ENCODE results near the gene PPIF. TPM values are rescaled to one million over a fixed set of nuclear protein-coding genes. Genes with fewer than 3 reads are reported as not detected.

Gene PPIF
- total RNA-seq, 1 donor from 2014 or later, result 27.1 TPM

DNA sequence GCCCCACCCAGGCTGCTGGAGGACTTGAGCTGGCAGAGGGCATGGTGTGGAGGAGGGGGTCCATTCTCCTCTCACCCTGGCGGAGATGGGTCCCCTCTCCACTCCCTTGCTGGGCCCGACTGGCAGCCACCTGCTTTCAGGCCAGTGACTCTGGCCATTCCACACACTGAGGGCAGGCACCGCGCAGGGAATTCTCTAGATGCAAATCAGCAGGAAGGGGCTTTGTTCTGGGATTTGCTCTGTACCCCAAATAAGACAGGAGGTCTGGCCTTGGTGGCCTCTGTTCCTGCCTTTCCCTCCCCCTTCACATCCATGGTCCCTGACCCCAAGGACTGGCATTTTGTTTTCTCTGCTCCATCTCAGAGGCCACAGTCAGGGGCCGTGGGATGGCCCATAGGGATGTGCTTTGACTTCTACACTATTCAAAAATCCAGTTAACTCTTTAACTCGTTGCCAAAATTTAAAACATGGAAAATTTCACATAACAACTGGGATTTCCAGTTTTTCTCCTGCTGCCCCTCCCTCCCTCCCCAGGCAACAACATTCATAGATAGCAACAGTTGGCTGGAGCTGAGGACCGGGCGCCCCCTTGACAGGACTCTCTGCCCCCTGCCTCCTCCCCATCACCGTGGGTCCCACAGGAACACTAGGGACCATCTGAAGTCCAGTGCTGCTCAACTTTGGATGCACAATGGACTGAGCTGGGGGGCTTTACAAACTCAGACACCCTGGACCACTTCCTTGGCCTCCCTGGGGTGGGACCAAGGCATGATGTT is 33.9 kb downstream of the PPIF start:
- Histone ChIP-seq H3K36me3 (no peaks in the 10 kb centered on the region), H3K27me3 (no peaks in the 10 kb centered on the region), H3K9me3 (ENCODE audit: low read depth) (no peaks in the 10 kb centered on the region), H3K79me2 (ENCODE audit: low read depth) (no peaks in the 10 kb centered on the region), H4K20me1 (ENCODE audit: low read depth) (no peaks in the 10 kb centered on the region), H3K9ac (no peak overlapping the region), H3K27ac (no peak overlapping the region), H3K4me2 (no peak overlapping the region), H3F3A (ENCODE audit: low read depth) (peaks cover 3% of the 10 kb centered on the region), H2AFZ (replicated peaks) (no peak overlapping the region), H3K4me1 (no peaks in the 10 kb centered on the region), H3K4me3 (no peak overlapping the region)
- TF ChIP-seq EZH2 (IDR thresholded peaks at IDR 0.05) (no peak), EZH2phosphoT487 (IDR thresholded peaks at IDR 0.05) (no peak)
- TF ChIP-seq, protein P1, sequence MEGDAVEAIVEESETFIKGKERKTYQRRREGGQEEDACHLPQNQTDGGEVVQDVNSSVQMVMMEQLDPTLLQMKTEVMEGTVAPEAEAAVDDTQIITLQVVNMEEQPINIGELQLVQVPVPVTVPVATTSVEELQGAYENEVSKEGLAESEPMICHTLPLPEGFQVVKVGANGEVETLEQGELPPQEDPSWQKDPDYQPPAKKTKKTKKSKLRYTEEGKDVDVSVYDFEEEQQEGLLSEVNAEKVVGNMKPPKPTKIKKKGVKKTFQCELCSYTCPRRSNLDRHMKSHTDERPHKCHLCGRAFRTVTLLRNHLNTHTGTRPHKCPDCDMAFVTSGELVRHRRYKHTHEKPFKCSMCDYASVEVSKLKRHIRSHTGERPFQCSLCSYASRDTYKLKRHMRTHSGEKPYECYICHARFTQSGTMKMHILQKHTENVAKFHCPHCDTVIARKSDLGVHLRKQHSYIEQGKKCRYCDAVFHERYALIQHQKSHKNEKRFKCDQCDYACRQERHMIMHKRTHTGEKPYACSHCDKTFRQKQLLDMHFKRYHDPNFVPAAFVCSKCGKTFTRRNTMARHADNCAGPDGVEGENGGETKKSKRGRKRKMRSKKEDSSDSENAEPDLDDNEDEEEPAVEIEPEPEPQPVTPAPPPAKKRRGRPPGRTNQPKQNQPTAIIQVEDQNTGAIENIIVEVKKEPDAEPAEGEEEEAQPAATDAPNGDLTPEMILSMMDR (IDR thresholded peaks at IDR 0.05), result no peak
- no peaks in the 10 kb centered on the region for H3K36me3 Mint-ChIP-seq
- H3K4me3 Mint-ChIP-seq, result no peak overlapping the region
- H3K27me3 Mint-ChIP-seq (ENCODE audit: insufficient read depth, low read depth), result peaks cover 4% of the 10 kb centered on the region
- DNase-seq (ENCODE audit: low spot score), result no peak
- no peak overlapping the region for H3K27ac Mint-ChIP-seq
- no peaks in the 10 kb centered on the region for H3K9me3 Mint-ChIP-seq
- H3K4me1 Mint-ChIP-seq, result peaks cover 13% of the 10 kb centered on the region

DNA sequence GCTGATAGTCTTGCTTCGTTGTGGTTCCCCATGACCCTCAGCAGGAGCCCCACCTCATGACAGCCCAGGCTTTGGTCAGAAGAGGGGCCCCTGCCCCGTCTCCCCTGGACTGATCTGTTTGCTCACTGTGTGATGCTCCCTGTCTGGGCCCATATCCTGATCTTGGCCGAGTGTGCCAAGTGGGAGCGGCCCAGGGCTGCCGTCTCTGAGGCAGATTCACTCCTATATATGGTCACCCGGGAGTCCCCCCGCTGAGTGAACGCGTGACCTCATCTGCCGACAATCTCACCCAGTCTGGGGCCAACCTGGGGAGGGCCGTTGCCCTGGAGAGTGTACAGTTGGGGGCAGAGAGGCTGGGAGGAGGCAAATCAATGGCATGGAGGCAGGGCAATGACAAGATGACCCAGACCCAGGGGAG is 34.5 kb downstream of the PPIF start:
- no peaks in the 10 kb centered on the region for H3K4me1 ChIP-seq
- no peaks in the 10 kb centered on the region for H3K79me2 ChIP-seq (ENCODE audit: low read depth)
- H3K4me2 ChIP-seq, result no peak overlapping the region
- TF ChIP-seq EZH2 (IDR thresholded peaks at IDR 0.05) (no peak), EZH2phosphoT487 (IDR thresholded peaks at IDR 0.05) (no peak)
- TF ChIP-seq, protein P1 (IDR thresholded peaks at IDR 0.05), result no peak
- H3K27me3 Mint-ChIP-seq (ENCODE audit: insufficient read depth, low read depth), result peaks cover 4% of the 10 kb centered on the region
- H3K4me1 Mint-ChIP-seq, result peaks cover 13% of the 10 kb centered on the region
- no peak overlapping the region for H3K27ac Mint-ChIP-seq
- DNase-seq (ENCODE audit: low spot score), result no peak
- peaks cover 3% of the 10 kb centered on the region for H3F3A ChIP-seq (ENCODE audit: low read depth)
- no peaks in the 10 kb centered on the region for H3K9me3 ChIP-seq (ENCODE audit: low read depth)
- no peaks in the 10 kb centered on the region for H4K20me1 ChIP-seq (ENCODE audit: low read depth)
- no peak overlapping the region for H3K4me3 Mint-ChIP-seq
- no peaks in the 10 kb centered on the region for H3K36me3 ChIP-seq
- no peaks in the 10 kb centered on the region for H3K27me3 ChIP-seq
- no peaks in the 10 kb centered on the region for H3K9me3 Mint-ChIP-seq
- H3K36me3 Mint-ChIP-seq, result no peaks in the 10 kb centered on the region
- H2AFZ ChIP-seq (replicated peaks), result no peak overlapping the region
- no peak overlapping the region for H3K4me3 ChIP-seq
- no peak overlapping the region for H3K9ac ChIP-seq
- no peak overlapping the region for H3K27ac ChIP-seq

DNA sequence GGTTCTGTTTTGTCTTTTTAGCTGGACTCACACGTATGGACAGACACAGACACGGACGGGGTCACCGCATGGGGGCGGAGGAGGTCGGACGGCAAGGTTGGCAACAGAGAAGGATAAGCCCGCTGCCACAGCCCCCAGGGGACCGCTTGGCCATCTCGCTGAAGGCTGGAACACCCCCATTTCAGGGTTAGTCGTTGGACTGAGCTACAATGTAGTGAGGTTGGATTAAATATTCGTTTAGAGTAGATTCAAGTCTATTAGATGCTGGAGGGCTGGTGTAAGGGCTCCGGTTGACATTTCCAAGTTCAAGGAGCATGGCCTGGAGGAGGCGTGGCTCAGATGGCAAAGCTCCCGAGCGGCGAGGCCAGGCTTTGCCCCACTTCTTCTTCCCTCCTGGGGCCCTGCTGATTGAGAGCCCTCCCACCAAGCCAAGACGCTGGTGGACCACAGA is 35.2 kb downstream of the PPIF start:
- Histone ChIP-seq H3K9me3 (ENCODE audit: low read depth) (no peaks in the 10 kb centered on the region), H3K9ac (no peak overlapping the region), H3F3A (ENCODE audit: low read depth) (peaks cover 2% of the 10 kb centered on the region), H3K27me3 (no peaks in the 10 kb centered on the region), H3K79me2 (ENCODE audit: low read depth) (no peaks in the 10 kb centered on the region), H3K4me2 (no peak overlapping the region), H3K36me3 (no peaks in the 10 kb centered on the region), H3K4me1 (no peaks in the 10 kb centered on the region), H3K4me3 (no peak overlapping the region), H3K27ac (no peak overlapping the region), H4K20me1 (ENCODE audit: low read depth) (no peaks in the 10 kb centered on the region), H2AFZ (replicated peaks) (no peak overlapping the region)
- Mint-ChIP-seq H3K27me3 (ENCODE audit: insufficient read depth, low read depth) (peaks cover 4% of the 10 kb centered on the region), H3K36me3 (no peaks in the 10 kb centered on the region), H3K9me3 (no peaks in the 10 kb centered on the region), H3K4me3 (no peak overlapping the region), H3K27ac (no peak overlapping the region), H3K4me1 (peaks cover 13% of the 10 kb centered on the region)
- DNase-seq (ENCODE audit: low spot score), result no peak
- no peak for TF ChIP-seq EZH2 (IDR thresholded peaks at IDR 0.05)
- TF ChIP-seq, protein P1 (IDR thresholded peaks at IDR 0.05), result no peak
- no peak for TF ChIP-seq EZH2phosphoT487 (IDR thresholded peaks at IDR 0.05)

All from neural progenitor cell (in vitro differentiated cells).